Hematopoietic multipotent progenitor cell treated with erythropoietin and hydrocortisone succinate and interleukin-3 and kit ligand, for 15 days (in vitro differentiated cells): Measurements from ENCODE around the gene ATXN1.

ENCODE experiments used
- DNase-seq: peaks from one replicate; pipeline ENCODE4 v3.0.0-alpha.2; 2015; ENCODE audit warnings: low spot score

The ATXN1 gene

GRCh38 chr6:16331384-16332174, 429.7 kb downstream of the ATXN1 start:
- DNase-seq: peak; percentile 78

DNA sequence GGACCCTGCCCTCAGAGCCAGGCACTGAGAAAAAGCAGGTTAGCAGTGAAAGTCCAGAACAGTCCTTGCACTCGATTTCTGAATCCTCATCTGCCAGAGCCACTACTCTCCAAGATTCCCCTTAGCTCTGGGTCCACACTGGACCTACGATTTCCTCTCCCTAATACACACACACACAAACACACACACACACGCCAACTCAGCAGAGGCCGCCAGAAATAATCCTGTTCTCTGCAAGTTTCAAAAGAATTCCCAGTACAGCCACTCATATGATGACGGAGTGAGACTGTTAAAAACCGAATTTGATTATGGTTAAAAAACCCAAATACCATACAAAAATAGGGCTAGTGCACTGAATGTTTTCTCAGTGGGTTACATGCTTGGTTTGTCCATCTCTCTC, 432.0 kb downstream of the ATXN1 start:
- DNase-seq: no peak

GRCh38 chr6:16327777-16328325, 433.4 kb downstream of the ATXN1 start:
- DNase-seq: no peak

DNA sequence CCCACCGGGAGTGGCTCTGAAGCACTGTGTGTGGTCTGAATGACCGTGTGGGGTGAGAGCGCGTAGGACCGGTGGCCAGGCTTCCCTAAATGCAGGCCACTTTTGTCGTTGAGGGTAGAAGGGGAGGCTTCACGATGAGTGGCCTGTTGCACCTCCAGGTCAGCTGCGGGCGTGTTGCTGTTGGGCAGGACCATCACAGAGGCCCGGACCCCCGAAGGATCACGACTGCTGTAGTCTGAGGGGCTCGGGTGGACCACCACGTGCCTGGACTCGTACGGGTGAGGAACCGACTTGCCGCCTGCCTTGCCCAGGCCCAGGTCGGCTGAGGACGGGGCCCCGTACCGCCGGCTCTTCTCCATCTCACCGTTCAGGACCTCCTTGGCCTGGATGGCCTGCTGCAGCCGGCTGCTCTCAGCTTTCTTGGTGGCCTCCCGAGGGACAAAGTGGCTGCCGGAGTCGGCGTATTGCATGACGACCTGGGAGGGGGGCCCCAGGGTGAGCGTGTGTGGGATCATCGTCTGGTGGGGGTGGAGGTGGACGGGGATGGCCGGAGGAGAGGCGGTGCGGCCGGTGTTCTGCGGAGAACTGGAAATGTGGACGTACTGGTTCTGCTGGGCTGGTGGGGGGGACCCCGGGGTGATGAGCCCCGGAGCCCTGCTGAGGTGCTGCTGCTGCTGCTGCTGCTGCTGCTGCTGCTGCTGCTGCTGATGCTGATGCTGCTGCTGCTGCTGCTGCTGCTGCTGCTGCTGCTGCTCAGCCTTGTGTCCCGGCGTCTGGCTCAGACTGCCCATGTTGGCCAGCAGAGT, 434.1 kb downstream of the ATXN1 start:
- no peak for DNase-seq

GRCh38 chr6:16326531-16326930, 434.7 kb downstream of the ATXN1 start:
- DNase-seq: no peak

GRCh38 chr6:16324606-16325225, 436.5 kb downstream of the ATXN1 start:
- no peak for DNase-seq

DNA sequence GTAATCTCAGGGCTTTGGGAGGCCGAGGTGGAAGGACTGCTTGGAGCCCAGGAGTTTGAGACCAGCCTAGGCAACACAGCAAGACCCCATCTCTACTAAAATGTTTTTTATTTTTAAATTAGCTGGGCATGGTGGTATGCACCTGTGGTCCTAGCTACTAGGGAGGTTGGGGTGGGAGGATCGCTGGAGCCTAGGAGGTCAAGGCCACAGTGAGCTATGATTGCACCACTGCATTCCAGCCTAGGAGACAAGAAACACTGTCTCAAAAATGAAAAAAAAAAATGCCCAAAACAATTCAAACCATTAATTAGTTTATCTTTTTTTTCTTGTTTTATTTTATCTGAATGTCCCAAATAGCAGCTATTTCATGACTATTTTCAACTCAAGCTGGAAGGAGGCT, 437.1 kb downstream of the ATXN1 start:
- DNase-seq: no peak

DNA sequence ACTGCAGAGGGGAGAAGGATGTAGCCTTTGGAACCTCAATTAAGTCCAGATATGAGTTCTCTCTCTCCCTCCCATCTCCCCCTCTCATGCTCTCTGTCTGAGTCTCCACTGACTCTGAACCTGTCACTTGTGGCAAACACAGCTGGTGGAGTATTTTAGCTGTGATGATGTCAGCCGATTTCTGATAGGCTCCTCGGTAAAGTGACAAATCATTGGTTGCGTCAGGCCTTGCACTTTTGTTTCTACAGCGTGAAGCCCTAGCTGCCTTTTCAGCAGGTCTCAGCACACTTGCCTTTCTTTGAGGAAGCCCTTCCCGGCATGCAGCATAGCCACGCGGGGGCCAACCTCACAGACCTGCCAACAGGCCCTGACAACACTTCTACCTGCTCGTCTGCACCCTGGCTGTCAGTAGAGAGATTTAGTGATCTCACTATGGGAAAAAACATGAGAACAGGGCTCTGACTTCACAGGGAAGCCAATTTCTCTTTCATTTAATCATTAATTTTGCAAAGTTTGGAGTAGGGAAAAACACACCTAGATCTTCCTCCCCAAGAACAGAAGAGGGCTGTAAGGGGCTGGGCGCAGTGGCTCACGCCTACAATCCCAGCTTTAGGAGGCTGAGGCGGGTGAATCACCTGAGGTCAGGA, 438.5 kb downstream of the ATXN1 start:
- DNase-seq: peak; percentile 27

DNA sequence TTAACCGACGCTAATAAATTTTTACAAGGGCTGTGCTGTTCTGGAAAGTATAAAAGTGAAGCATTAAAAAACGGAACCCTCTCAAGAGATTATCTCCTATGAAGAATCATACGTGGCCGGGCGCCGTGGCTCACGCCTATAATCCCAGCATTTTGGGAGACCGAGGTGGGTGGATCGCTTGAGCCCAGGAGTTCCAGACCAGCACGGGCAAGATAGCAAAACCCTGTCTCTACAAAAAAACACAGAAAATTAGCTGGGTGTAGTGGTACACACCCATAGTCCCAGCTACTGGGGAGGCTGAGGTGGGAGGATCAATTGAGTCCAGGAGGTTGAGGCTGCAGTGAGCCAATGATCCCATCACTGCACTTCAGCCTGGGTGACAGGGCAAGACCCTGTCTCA, 439.4 kb downstream of the ATXN1 start:
- no peak for DNase-seq

- no peak for DNase-seq
Measured at GRCh38 chr6:16321341-16321710, 439.9 kb downstream of the ATXN1 start.

GRCh38 chr6:16320533-16321340, 440.5 kb downstream of the ATXN1 start:
- DNase-seq: no peak

DNA sequence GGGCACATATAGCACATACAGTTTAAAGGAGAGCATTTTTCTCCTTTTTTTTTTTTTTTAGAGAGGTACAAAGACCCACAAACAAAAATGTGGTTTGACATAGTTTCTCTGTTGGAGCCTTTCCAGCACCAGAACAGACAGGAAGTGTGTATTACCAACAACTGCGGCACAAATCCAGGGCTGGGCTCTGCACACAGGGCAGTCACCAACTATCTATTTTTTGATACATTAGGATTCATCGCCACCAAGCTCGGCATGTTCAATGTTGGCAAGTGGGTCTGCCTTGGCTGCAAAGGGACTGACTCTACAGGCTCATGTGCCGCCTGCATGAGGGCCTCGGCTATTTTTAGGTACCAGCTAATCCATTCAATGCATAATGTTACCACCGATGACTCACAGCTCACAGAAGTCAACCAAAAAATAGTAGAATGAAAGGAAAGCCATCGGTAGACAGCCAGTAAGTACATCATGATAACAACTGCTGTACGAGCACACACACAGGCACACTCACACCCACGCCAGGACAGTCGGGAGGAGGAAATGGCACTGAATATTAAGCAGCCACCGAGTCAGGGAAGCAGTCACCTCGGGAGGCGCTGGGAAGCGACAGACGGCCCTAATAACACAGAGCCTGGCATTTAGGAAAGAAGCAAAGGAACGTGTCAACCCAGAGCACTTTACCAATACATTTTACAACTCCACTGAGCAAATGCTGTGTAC, 441.3 kb downstream of the ATXN1 start:
- DNase-seq: peak; percentile 23

GRCh38 chr6:16318953-16319720, 442.1 kb downstream of the ATXN1 start:
- DNase-seq: no peak

GRCh38 chr6:16318538-16318937, 442.7 kb downstream of the ATXN1 start:
- DNase-seq: no peak

GRCh38 chr6:16316741-16317251, 444.5 kb downstream of the ATXN1 start:
- DNase-seq: peak; percentile 66

GRCh38 chr6:16314296-16314695, 447.0 kb downstream of the ATXN1 start:
- DNase-seq: no peak

DNA sequence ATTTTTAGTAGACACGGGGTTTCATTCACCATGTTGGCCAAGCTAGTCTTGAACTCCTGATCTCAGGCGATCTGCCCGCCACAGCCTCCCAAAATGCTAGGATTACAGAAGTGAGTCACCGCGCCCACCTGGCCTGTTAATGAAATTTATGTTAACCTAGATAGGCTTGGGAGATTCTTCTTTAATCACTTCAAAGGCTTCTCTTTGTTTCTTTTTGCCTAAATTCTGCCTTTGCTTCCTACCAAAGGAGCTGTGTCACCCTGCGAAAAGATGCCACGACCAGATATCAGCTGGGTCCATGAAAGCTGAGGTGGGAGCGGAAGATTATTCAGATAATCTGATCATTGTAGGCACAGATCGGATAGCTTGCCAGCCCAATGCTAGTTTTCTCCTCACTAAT, 447.5 kb downstream of the ATXN1 start:
- no peak for DNase-seq

DNA sequence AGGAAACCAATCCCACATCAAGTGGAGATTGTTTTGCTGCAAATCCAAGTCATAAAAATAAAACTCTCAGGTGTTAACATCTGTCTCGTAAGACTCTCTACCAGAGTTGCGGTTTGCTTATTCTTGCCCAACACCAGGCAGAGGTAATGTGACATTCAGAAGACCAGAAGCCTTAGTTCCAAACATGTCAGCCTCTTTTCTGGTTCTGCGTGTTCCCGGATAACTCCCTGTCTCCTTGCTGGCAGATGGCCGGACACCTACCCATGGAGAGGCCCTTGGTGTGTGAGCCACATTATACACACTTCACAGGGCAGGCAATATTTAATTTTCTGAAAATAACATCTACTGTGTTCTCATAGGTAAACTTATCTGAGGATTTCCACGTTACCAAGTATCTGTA, 449.5 kb downstream of the ATXN1 start:
- no peak for DNase-seq

DNA sequence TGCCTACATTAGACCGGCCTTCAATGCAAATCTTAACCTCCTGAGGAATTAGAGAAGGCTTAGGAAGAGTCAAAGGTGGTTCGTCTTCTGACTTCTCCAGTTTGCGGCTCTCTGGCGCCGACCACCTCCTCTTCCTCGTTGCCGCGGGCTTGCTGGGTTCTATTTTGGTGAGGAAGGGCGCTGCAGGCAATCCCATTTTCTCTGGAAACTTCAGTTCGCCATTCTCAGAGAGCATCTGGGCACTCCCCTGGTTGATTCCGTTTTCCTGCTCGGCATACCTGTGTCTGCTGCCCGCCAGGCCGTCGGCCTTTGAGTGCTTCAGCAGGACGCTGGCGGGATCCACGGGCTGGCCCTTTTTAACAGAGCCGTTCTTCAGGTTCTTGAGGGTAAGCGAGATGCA, 454.9 kb downstream of the ATXN1 start:
- DNase-seq: no peak

GRCh38 chr6:16305788-16306187, 455.5 kb downstream of the ATXN1 start:
- DNase-seq: no peak
